GM11168 (cell line): ENCODE measurements around the gene CCNQ.

Experiments used
- in situ Hi-C: fragments of 300-500 bp; cut with MboI; formaldehyde crosslinking; loops from one replicate; pipeline ENCODE4 v1.12.0; 2022; ENCODE audit warnings: low sequenced_read_pairs; ENCODE audit not compliant: unreplicated experiment

CCNQ gene

DNA sequence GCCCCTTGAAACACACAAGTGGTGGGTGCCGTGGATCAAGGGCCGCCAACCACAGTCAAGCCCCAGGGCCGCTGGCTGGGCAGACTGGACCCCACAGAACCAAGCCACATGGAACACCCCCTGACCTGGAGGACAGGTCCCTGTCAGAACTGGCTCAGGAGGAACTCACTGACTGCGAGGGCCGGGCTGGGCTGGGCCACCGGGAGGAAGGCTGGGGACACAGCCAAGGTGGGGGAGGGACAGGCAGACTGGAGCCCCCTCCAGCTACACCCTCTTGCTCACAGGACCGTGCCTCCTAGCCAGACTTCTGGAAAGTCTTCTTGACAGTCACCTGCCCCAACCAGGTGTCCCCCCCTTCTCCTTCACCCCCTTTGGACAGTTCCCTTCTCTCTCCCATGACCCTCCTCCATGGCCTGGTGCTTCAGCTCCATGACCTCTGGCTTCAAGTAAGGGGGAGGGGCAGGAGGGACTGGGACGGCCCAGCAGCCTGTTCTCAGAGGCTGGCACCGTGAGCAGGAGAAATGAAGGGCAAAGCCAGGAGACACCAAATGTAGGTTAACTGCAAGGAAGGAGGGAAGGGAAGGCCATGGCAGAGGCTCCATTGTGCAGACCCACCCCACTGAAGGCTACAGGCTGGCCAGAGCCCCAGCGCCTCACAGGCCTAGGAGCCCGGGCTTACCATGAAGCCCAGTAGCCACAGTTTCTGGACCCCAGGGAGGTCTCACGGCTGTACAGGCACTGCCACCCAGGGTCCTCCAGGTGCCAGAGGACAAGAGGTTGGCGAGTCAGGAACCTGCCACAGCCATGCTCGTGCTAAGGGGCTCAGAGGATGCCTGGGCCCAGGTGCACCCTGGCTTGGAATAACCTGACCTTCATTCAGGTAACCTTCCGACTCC is 25.5 kb upstream of the CCNQ start:
- in situ Hi-C loops = no loop called here

DNA sequence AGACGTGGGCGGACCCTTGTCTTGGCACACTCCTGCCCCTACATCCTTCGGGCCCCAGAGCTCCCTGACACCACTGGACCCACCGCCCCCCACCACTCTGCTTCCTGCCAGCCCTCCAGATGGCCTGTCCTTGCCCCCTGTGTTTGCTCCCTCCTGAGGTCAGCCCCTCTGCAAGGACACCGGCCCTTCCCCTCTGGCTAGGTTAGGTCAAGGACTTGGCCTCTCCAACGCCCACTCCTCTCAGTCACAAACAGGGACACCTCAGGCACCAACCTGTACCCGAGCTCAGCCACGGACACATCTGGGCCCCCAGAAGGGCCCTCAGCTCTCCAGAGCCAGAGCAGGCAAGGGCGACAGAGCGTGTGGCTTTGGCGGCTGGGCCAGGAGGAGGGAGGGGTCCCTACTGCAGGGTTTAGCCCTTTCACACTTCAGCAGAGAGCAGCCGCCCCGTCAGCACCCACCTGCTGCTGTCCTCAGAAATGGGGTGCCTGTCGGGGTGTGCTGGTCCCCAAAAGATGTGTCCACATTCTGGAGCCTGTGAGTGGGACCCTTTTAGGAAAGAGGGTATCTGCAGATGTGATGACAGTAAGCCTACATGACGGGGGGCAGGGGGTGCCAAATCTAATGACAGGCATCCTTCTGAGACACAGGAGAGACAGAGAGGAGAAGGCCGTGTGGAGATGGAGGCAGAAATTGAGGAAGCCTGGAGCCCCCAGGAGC is 24.5 kb upstream of the CCNQ start:
- in situ Hi-C loops = no loop called here

DNA sequence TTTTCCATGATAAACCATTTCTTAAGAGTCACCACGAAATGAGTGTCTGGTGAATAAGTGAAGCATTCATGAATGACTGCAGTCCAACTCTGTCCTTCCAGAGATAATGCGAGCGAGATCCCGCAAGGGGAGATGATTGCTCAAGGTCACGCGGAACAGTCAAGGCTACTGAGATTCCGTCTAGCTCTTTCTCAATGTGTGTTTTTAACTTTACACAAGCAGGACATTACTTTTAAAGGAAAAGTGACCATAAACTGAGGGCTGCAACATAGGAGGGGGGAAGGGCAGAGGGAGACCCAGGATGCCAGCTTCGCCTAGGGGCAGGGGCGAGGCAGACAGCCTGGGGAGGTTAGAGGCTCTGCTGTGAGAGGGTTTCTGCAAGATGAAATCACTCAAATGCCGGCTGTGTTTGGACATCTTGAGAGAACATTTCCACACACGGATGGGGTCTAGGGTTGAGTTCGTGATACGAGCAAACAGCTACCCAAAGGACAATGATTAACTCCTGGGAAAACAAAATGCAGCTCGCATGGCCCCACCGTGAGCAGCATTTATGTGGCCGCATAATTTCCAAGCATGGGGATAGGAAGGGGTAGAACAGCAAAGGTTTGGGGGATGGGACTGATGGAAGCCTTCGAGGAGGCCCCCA is 23.8 kb upstream of the CCNQ start:
- in situ Hi-C loops = no loop called here

DNA sequence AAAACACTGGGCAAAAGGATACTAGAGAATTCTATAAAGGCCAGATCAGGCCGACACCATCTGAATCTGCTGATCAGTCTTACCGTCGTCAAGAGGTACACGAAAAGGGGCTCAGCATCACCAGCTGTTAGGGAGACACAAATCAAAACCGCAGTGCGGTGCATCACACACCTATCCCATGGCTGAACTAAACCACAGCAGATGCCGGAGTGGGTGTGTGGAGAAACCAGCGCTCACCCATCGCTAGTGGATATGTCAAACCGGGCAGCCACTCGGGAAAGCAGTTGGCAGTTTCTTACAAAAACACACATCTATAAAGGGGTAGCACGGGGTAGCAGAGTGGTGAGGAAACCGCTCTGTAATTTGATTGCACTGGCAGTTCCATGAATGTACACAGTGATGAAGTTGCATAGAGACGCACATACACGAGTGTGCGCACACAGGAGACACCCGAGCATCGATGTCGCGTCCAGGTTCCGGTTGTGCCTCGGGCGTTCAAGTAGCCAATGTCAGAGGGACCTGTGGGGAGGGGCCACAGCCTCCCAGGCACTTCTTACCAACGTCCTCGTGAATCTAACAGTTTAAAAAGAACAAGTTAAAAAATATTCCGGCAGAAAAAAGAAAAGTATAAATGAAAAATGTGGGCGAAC is 23.1 kb upstream of the CCNQ start:
- in situ Hi-C loops = no loop called here

DNA sequence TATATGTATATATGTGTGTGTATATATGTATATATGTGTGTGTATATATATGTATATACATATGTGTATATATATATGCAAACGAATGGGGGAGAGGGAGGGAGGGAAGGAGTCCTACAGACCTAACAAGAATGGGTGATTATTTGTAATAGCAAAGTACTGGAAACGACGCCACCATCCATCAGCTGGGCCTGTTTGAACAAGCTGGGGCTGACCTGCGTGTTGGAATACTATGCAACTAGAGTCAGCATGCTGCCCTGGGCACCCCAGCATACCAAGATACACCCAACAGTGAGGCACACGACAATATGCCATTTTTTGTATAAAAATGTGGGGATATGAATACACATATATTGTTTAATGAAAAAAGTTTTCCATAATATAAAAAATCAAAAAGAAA is 21.6 kb upstream of the CCNQ start:
- in situ Hi-C loops = no loop called here

DNA sequence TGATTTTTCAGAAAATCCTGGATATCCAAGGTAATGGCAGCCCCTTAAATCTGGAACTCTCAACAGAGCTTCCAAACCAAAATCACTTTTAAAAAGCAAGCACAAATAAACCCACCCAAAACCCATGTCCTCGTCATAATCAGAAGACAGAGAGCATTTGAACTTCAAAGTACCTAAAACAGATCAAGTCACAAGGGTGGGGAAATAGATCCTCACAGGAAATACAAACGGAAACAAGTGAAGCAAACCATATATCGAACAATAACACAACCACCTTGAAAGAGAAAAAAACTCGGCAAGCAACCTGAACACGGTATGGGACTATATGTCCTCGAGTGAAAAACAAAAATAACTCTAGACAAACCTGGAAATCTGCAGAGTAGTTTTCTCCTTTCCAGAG is 15.9 kb upstream of the CCNQ start:
- in situ Hi-C loops = no loop called here

DNA sequence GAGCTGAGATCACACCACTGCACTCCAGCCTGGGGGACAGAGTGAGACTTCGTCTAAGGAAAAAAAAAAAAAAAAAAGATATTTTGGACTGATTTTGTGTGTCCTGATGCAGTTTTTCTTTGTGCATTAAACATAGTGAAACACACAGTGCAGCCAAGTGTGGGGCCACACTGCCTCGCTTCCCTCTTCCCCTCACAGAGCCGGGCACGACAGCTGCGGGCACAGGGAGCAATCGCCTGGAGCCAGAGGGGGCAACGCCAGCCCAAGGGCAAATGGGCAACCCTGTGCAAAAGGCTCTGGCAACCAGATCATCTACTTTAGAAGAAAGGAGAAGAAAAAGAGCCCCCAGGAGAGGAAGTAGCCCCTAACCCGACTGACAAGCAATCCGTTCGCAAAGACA is 13.5 kb upstream of the CCNQ start:
- in situ Hi-C loops = no loop called here

DNA sequence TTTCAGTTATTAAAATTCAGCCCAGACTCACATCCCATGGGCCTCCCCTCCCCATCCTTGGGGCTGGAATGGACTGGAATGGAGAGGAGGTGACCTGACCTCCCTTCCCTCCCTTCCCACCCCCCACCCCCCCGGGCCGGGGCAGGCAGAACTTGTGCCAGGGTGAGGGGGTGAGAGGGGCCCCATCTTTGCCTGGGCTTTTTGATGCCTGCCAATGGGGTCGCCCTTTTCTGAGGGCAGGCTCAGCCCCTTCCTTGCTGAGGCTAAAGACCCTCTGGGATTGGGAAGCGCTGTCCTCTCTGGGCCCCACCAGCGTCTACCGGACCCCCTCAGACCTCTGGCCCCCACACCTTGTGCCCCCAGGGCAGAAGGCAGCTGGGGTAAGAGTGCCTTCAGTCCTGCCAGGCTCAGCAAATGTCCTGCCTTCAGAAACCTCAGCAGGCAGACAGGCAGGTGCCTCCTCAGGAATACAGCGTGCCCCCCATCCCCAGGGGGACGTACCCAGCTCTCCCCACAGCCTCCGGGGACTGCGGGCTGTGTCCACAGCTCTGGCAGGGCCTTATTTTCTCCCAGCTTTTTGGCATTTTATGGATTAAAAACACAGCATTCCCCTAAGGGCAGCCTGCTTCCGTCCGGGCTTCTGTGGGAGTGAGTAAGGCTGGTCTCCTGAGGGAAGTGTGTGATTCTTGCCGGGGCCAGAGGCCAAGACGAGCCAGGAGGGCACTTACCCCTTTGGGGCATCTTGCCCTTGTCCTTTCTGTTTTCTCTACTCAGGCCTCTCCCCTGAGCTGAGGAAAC is 12.6 kb upstream of the CCNQ start:
- in situ Hi-C loops = no loop called here

DNA sequence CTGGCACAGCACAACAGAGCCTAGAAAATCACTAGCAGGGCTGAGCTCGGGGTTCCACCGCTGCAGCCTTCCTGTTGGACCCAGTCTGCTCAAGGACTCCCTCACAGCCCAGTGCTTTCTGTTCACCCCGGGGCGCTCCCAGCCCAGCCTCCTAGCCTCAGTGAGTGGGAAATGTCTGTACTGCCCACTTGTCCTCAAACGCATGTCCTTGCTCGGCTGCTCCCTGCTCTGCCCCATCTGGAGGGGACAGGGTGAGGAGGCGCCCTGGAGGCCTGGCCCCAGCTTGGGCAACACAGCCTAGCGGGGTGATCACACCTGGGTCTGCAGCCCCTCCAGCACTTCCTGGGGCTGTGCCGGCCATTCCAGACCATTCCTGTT is 11.9 kb upstream of the CCNQ start:
- in situ Hi-C loops = no loop called here

DNA sequence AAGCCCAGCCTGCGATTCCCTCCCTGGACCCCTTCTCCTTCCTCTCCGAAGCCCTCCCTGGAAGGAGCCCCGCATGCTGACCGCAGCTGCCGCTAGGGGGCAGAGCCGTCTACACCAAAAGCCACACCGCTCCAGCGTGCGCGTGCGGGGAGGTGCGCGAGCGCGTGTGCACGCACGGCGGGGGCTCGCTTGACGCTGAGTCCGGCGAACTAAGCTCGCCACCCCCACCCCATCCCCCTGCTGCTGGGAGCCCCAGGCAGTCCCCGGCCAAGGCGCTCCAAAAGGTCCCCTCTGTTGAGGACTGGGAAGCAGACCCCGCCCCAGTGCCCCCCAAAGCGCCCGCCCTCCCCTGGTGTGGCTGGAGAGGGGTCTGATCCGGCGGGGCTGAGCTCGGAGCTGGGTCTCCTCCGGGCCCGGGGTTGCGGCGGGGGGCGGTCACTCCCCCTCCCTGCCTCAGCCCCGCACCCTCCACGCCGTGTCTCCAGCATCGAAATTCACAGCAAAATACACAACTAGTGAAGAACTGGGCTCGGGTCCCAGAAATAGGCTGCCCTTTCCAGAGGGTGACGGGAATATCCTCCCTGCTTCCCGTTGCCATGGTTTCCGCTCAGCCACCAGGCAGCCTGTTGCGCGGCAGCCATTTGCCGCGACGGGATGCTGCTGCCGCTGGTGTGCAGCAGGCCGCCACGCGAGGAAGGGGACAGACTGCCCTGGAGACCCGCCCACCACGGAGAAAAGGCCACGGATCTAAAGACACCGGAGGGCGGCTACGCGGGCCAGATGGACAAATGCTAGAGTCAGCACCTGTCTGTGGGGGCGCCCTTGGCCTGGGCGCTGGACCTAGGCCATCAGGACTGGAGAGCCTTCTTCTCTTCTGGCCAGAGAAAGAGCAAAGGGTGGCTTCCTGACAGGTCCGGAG is 11.2 kb upstream of the CCNQ start:
- in situ Hi-C loops = loop anchor here (10.0 kb wide), 1 partner anchor 55 kb away; no protein-coding TSS in a partner anchor

DNA sequence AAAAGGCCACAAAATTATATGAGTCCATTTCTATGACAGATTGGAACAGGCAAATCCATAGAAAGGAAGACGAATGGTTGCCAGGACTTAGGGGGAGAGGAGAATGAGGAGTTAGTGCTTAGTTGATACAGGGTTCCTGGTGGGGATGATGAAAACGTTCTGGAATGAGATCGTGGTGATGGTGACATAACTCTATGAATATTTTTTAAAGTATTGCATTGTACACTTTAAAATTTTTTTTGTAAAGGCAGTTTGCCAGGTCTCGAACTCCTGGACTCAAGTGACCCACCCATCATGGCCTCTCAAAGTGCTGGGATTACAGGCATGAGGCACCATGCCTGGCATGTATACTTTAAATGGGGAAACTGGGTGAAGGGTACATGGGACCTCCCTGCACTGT is 9.9 kb upstream of the CCNQ start:
- in situ Hi-C loops = loop anchor here (10.0 kb wide), 1 partner anchor 56 kb away; no protein-coding TSS in a partner anchor

DNA sequence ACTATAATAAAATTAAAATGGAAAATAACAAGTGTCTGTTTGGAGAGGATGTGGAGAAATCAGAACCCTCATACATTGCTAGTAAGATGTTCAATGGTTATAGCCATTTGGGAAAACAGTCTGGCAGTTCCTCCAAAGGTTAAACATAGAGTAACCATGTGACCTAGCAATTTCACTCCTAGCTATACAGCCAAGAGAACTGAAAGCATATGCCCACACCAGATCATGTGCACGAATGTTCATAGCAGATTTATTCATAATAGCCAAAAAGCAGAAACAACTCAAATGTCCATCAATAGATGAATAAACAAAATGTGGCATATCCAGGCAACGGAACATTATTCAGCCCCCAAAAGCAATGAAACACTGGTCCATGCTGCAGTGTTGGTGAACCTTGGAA is 9.4 kb upstream of the CCNQ start:
- in situ Hi-C loops = loop anchor here (10.0 kb wide), 1 partner anchor 56 kb away; no protein-coding TSS in a partner anchor

DNA sequence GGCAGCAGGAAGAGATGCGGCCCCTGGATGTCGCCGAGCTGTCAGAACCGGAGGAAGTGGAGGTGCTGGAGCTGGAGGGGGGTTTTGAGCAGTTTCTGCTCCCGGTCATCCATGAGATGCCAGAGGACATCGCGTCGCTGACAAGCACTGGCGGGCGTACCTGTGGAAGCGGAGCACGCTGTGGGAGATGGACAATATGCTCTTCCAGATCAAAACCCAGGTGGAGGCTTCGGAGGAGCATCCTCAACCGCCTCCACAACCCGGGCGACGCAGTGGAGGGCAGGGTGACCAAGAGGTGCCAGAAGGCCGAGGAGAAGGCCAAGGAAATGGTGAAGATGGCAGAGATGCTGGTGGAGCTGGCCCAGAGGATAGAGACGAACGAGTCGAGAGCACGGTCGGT is 7.6 kb upstream of the CCNQ start:
- in situ Hi-C loops = loop anchor here (10.0 kb wide), 1 partner anchor 58 kb away; no protein-coding TSS in a partner anchor

DNA sequence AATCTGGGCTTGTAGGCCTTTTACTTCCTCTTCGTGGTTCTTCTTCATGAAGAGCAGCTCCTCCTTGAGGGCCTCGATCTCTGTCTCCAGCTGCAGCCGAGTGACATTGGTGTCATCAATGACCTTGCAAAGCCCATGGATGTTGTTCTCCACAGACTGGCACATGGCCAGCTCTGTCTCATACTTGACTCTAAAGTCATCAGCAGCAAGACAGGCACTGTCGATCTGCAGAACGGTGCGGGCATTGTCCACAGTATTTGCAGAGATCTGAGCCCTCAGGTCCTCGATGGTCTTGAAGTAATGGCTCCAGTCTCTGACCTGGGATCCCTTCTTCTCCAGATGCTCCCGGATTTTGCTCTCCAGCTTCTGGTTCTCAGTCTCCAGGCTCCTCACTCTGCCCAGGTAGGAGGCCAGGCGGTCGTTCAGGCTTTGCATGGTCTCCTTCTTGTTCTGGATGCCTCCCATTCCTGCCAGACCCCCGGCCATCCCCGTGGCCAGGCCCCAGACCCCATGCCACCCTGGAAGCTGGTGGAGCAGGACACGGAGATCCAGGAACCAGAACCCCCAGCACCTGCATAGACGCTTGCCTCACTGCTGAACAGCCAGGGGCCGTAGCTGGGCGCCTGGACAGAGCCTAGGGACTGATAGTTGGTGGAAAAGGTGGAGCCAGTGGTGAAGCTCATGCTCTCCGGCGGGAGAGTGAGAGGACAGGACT is 5.9 kb upstream of the CCNQ start:
- in situ Hi-C loops = loop anchor here (10.0 kb wide), 1 partner anchor 60 kb away; no protein-coding TSS in a partner anchor

DNA sequence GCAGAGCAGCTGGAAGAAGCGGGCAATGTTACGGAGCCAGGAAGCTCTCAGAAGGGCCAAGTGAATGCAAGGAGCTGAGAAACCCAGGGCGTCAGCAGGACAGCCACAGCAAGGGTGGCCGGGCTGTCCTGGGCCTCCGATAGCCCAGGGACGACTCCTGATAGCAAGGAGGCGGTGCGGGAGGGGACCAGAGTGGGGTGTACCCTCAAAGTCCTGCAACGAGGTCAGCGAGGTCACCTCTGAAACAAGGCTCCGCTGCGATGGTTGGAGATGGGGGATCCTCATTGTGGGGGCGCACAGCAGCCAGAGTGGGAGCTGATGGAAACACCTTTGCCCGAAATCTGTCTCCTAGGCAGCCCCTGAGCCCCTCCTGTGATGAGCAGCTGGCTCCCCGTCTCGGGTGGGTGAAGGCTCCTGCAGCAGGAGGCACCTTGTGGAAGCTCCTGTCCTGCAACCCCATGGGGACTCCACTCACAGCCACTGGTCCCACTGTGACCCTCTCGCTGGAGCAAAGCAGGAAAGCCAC is 4.3 kb upstream of the CCNQ start:
- in situ Hi-C loops = loop anchor here (10.0 kb wide), 1 partner anchor 62 kb away; no protein-coding TSS in a partner anchor

DNA sequence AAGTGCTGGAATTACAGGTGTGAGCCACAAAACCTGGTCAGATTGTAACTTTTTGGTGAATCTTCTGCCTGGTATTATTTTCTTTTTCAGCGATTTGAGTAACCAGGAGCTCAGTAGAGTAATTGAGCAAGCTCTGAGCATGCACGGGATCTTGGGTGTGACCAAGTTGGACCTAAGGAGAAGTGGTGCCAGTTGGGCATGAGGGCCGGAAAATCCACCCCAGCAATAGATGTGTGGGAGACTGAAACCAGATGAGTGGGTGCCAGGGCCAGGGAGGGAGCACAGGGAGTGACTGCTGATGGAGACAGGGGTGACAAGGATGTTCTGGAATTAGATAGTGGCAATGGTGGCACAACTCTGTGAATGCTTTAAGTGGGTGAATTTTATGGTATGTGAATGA is 3.7 kb upstream of the CCNQ start:
- in situ Hi-C loops = loop anchor here (10.0 kb wide), 1 partner anchor 62 kb away; no protein-coding TSS in a partner anchor

DNA sequence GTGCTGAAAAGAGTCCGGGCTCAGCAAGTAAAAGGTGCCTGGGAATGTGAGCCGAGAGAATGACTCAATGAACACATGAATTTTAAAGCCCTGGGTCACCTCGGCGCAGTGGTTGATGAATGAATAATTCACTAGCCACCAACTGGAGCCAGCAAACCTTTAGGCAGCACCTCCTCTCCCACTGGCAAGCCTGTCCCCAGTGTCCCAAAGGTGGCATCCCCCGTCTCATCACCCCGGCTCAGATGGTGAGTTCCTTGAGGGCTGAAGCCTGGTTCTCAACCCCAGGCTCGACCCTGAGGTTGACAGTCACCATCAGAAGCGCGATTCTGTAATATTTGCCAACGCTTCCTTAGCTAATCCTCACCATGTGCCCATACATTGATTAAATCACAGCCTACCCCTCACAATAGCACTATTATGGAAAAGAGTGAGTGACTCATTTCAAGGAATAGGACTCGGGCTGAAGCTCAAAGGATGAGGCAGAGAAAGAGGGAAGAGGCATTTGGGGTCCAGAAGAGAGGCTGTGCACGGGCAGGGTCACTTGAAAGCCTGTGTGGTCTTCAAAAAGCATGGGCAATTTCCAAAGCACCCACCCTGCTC is 2.7 kb upstream of the CCNQ start:
- in situ Hi-C loops = loop anchor here (10.0 kb wide), 1 partner anchor 63 kb away; no protein-coding TSS in a partner anchor
